Measurements from ENCODE around the gene SLC2A11.

Gene SLC2A11

GRCh38 chr22:23857606-23858483 lies at the start of gene SLC2A11:
TSS of gene SLC2A11 (plus strand) at chr22:23857875. CDS start at chr22:23858000, 125 bp downstream.
- DNase-seq (ENCODE audit: extremely low spot score, insufficient read length, low read depth): peak; percentile 95
- peak; percentile 99 for FAIRE-seq

DNA sequence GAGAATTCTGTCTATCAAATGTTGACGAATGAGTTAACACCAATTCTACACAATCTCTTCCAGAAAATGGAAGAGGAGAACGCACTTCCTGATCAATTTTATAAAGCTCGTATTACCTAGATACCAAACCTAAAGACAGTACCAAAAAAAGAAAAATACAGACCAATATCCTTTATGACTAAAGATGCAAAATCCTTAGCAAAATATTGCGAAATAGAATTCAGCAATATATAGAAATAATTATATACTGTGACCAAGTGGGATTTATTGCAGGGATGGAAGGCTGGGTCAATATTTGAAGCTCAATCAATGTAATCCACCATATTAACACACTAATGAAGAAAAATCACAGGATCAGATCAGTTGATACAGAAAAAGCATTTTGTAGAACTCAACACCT lies 45.3 kb upstream of the SLC2A11 start:
- DNase-seq (ENCODE audit: extremely low spot score, insufficient read length, low read depth): no peak
- FAIRE-seq: no peak

DNA sequence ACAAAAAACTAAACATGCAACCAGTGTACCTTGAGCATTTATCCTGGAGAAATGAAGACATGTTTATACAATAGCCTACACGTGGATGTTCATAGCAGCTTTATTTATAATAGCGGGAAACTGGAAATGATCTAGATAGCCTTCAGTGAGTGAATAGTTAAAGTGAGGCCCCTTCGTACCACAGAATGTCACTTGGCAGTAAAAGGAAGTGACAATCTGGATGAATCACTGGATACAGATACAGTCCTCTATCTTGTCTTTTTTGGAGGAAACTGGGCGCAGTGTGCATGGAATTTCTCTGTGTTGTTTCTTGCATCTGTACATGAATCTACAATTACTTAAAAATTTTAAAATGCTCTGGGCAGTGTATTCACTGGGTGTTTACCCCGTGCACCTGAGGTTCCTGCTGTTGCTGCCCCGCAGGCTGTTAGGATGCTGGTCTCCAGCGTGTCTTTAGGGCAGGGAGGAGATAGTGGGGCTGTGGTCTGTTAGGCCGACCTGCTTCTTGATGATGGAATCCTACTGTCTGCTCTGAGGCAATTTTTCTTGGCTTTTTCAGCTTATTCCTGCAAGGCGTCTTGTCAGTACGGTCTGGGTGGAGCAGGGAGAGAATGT lies 42.0 kb upstream of the SLC2A11 start:
- DNase-seq (ENCODE audit: extremely low spot score, insufficient read length, low read depth) (no peak), FAIRE-seq (no peak)

GRCh38 chr22:23816156-23816976 lies 41.3 kb upstream of the SLC2A11 start:
- FAIRE-seq: no peak
- no peak for DNase-seq (ENCODE audit: extremely low spot score, insufficient read length, low read depth)

GRCh38 chr22:23817146-23817545 lies 40.5 kb upstream of the SLC2A11 start:
- DNase-seq (ENCODE audit: extremely low spot score, insufficient read length, low read depth) (no peak), FAIRE-seq (no peak)

DNA sequence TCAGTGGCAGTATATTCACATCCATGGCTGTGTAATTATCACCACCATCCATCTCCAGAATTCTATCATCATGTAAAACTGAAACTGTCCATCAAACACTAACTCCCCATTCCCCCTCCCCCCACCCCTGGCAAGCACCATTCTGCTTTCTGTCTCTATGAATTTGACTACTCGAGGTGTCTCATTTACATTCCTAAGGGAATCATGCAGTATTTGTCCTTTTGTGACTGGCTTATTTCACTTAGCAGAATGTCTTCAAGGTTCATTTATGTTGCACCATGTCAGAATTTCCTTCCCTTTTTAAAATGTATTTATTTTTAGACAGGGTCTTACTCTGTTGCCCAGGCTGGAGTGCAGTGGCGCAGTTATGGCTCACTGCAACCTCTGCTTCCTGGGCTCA lies 39.1 kb upstream of the SLC2A11 start:
- FAIRE-seq: no peak

DNA sequence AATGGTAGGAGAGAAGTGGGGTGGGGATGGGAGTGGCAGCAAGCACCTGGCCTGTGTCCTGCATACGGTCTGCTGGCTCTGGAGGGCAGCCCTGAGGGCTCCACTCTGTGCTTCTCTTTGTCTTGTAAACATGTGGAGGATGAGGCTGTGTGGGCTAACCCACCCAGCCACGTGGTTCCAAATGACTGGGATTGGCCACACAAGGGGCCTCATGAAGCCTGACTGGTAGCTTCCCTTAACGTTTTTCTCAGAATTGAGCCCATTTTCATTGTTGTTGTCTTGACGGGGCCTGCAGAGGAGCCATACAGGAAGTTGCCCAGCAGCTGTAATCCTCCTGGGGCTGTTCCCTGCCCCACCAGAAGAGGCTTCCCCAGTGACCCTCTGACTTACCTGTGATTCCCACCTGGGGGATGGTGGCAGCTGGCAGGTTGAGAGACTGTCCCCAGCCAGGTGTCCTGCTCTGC lies 36.9 kb upstream of the SLC2A11 start:
- FAIRE-seq: peak; percentile 36
- no peak for DNase-seq (ENCODE audit: extremely low spot score, insufficient read length, low read depth)

More for the DNA sequence above, 39.1 kb upstream of the SLC2A11 start:
- no peak for DNase-seq (ENCODE audit: extremely low spot score, insufficient read length, low read depth)

- DNase-seq (ENCODE audit: extremely low spot score, insufficient read length, low read depth): no peak
- no peak for FAIRE-seq
Measured at GRCh38 chr22:23822101-23822671, 35.5 kb upstream of the SLC2A11 start.

DNA sequence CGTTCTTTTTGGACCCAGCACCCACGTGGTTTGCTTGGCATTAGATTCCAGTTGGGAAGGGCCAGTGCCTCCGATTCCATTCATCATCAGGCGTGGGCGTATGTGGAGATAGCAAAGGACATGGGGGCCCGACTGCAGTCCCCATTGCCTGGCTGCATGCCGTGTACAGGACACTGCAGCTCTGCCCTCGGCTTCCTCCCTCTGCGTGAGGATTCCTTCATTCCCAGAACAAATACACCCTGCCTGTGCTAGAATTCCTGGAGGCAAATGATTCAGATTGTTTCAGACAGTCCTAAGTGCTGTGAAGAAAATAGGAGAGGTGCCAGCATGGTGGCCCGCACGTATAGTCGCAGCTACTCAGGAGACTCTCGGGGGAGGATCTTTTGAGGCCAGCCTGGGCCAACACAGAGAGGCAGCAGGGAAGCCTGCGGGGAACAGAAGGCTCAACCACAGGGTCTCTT lies 34.3 kb upstream of the SLC2A11 start:
- FAIRE-seq: no peak
- DNase-seq (ENCODE audit: extremely low spot score, insufficient read length, low read depth): no peak

DNA sequence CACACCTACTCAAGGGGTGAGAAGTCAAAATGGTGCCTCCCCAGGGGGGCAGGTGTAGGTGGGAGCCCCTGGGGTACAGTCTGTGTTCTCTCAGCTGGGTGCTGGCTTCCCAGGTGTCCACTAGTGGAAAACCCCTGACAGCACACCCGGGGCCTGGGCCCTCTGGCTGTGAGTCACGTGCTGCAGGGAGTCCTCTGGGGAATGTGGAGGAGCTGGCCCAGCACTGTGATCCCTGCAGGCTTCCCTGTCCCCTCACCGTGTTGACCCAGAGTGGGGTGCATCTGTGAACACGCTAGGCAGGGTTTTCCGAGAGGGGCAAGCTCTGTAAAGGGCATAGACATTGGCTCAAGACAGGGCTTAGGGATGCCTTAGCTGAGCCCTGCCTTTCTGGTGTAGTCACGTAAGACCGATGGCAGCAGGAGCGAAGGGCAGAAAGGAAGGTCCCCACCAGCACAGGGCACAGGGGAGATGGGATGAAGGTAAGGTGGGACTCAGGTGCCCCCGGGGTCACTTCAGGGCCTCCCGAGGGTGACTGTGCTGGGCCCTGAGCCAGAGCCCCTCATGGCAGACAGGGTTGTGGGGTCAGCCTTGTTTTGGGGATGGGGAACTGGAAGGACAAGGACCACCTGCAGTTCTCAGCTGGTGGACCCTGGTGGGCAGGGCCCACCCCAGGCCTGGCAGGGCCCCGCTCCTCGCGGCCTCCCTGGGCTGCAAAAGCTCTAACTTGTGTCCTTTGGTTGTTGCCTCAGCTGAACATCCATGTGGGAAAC lies 33.0 kb upstream of the SLC2A11 start:
- DNase-seq (ENCODE audit: extremely low spot score, insufficient read length, low read depth): no peak
- FAIRE-seq: no peak

GRCh38 chr22:23825246-23825905 lies 32.3 kb upstream of the SLC2A11 start:
- DNase-seq (ENCODE audit: extremely low spot score, insufficient read length, low read depth): no peak
- no peak for FAIRE-seq

- no peak for FAIRE-seq
- no peak for DNase-seq (ENCODE audit: extremely low spot score, insufficient read length, low read depth)
Measured at GRCh38 chr22:23826510-23827350, 30.9 kb upstream of the SLC2A11 start.

- DNase-seq (ENCODE audit: extremely low spot score, insufficient read length, low read depth) (no peak), FAIRE-seq (no peak)
Measured at GRCh38 chr22:23827351-23827995, 30.2 kb upstream of the SLC2A11 start.

- DNase-seq (ENCODE audit: extremely low spot score, insufficient read length, low read depth) (no peak), FAIRE-seq (no peak)
Measured at GRCh38 chr22:23828800-23829680, 28.6 kb upstream of the SLC2A11 start.

- DNase-seq (ENCODE audit: extremely low spot score, insufficient read length, low read depth): no peak
- FAIRE-seq: peak; percentile 69
Measured at GRCh38 chr22:23829845-23830372, 27.8 kb upstream of the SLC2A11 start.

GRCh38 chr22:23831261-23831660 lies 26.4 kb upstream of the SLC2A11 start:
- FAIRE-seq (no peak), DNase-seq (ENCODE audit: extremely low spot score, insufficient read length, low read depth) (no peak)
